Neural cell (in vitro differentiated cells): ENCODE data around the gene SKAP1.

Source experiments
- CTCF ChIP-seq: fragments of 450-650 bp; IDR thresholded peaks from 2 replicates; pipeline ENCODE4 v1.5.1; 2014; ENCODE audit warnings: antibody characterized with exemption, mild to moderate bottlenecking, moderate library complexity; ENCODE audit not compliant: poor library complexity, severe bottlenecking
- TAF1 ChIP-seq: IDR thresholded peaks from 2 replicates; pipeline ENCODE4 v1.6.1; 2012; ENCODE audit warnings: low read depth

DNA sequence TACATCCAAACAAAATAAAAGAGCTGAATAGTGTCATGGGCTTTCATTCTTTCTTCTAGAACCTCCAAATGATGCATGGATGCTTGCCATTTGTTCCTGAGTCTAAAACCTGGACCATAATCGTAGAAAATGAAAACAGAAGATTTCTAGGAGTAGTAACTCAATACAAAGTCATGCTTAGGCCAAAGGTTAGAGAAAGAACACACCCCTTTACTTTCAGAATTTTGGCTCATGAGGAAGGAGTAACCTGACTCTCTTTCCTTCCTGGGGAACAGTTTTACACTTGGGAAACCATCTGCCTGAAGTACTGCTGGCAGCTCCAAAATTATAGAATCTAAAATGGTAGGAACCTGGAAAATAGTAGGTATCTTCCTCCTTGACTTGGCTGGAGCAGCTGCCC, 185.2 kb downstream of the SKAP1 start:
- no peak for TF ChIP-seq TAF1
- TF ChIP-seq CTCF = no peak
